Measurements from ENCODE around the gene MAPK7.
A peak's percentile ranks its signal among the peaks of the same experiment; 100 is the strongest.

The MAPK7 gene

DNA sequence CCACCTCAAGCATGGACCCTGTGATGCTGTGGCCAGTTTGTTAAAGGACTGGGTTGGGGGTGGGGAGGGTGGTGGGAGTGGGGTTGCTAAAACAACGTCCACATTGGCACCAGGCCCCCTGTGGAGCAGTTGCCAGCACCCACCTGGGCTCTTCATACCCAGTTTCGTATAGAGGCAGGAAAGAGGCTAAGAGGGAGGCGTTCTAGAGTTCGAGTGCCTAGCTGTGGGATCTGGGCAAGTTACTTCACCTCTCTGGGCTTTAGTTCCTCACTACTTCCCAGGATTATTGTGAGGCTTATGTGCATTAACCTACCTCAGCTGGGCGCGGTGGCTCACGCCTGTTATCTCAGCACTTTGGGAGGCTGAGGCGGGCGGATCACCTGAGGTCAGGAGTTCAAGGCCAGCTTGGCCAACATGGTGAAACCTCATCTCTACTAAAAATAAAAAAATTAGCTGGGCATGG is 7.3 kb downstream of the MAPK7 start:
- DNase-seq (ENCODE audit: low read depth) = no peak
- H3K4me3 ChIP-seq (ENCODE audit: low read length) = peak overlapping the region; percentile 86

DNA sequence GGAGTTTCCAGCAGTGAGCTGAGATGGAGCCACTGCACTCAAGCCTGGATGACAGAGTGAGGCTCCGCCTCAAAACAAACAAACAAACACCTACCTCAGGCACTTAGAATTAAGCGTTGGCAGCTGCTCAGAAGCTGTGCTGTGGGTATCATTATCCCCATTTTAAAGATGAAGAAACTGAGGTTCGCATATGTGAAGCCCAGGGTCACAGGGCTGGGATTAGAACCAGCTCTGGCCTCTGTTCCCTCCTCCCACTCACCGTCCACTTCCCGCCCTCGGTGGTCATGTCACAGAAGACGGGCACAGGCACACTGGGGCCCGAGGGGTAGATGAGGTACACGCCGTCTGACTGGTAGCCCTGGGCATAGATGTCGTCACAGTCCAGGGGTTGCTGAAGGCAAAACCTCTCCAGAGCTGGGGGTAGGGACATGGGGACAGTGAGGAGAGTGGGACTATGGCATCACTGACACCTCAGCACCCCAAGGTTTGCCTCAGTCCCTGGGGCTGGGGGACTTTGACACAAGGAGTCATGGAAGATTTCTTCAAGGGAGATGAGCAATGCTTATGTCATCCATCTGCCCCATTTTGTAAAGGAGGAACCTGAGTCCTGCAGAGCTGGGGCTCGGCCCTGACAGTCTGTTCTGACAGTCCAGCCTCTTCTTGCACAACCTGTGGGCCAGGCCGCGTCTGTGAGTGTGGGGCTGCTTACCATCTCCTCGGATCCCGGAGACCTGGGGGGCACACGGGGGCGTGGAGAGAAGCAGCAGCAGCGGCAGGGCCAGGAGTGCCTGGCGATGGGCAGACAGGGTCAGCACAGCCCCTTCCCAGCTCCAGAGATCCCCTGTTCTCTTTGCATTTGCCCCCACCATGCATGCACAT is 8.0 kb downstream of the MAPK7 start:
- TF ChIP-seq, protein P1, sequence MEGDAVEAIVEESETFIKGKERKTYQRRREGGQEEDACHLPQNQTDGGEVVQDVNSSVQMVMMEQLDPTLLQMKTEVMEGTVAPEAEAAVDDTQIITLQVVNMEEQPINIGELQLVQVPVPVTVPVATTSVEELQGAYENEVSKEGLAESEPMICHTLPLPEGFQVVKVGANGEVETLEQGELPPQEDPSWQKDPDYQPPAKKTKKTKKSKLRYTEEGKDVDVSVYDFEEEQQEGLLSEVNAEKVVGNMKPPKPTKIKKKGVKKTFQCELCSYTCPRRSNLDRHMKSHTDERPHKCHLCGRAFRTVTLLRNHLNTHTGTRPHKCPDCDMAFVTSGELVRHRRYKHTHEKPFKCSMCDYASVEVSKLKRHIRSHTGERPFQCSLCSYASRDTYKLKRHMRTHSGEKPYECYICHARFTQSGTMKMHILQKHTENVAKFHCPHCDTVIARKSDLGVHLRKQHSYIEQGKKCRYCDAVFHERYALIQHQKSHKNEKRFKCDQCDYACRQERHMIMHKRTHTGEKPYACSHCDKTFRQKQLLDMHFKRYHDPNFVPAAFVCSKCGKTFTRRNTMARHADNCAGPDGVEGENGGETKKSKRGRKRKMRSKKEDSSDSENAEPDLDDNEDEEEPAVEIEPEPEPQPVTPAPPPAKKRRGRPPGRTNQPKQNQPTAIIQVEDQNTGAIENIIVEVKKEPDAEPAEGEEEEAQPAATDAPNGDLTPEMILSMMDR (conservative IDR thresholded peaks at IDR 0.05; ENCODE audit: low read length) = no peak
- H3K4me3 ChIP-seq (ENCODE audit: low read length) = peak overlapping the region; percentile 86
- peak; percentile 88 for DNase-seq (ENCODE audit: low read depth)

More for the DNA sequence above, 7.3 kb downstream of the MAPK7 start:
- TF ChIP-seq, protein P1 (conservative IDR thresholded peaks at IDR 0.05; ENCODE audit: low read length) = no peak

DNA sequence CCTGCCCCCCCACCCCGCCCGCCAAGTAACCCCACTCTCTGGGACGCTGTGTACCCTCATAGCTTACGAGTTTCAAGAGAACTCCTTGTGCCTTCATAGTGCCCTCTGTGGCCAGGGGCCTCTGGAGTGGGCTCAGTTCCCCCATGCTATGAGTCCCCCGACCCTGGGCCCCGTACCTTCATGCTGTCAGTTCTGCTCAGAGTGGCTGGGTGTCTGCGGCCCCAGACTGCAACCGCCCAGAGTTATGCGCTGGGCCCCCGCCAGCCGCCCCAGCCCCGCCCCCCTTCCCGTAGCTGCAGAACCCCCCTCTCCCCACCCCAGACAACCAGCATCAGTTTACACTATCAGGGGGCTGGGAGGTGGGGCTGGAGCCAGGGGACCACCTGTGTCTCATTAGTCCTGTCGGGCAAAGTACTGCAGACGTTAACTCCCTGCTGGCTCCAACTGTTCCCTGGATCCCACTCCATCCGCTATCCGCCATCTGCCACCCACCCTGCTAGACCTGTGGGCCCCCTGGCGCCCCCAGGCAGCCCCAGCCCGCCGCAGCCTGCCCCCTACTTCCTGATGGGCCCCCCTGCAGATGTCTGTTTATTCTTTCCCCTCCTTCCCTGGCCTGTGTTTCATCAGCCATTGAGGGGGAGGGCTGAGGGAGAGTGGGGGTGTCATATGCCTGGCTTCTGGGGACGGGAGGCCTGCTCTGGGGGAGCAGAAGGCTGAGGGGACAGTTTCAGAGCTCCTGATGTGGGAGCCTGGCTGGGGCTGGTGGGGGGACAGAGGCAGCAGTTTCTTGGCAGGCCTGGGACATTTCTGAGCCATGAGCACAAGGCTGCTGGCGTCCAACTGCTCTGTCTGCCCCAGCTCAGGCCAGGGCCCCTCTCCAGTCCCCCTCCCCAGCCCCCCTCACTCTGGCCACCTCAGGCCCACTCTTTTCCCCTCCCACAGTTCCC is 8.9 kb downstream of the MAPK7 start, which contains the start of gene MFAP4:
Gene MFAP4, minus strand, starts transcription at position 217 of the 947 bp plus-strand sequence. Its CDS starts 35 bp downstream, at position 182.
- H3K4me3 ChIP-seq (ENCODE audit: low read length) = peak within 1 kb of the TSS; percentile 86

DNA sequence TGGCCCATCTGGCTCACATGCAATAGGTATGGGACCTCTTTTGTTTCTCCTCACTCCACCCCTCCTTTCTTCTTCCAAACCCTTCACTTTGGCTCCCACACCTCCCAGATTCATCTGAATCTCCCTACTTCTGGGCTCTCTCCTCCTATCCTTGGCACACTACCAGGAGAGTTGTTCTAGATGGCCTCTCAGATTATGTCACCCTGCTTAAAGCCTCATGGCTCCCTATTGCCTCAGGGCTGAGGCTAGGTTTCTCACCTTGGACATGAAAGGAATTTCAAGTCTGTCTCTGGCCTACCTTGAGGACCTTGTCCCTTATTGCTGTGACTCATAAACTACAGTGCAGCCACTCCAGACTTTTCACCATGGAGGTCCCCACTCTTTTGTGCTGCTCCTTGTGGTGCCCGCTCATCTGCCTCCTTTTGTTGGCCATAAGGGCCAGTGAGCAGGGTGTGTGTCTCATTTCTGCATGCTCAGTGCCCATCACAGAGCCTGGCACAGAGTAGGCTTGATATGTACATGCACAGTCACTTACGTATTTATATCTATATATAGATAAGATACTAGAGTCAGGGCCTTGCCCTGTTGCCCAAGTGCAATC is 9.7 kb downstream of the MAPK7 start:
- peak; percentile 90 for DNase-seq (ENCODE audit: low read depth)
- TF ChIP-seq, protein P1 (conservative IDR thresholded peaks at IDR 0.05; ENCODE audit: low read length) = no peak

More for the DNA sequence above, 8.9 kb downstream of the MAPK7 start, which contains the start of gene MFAP4:
- peak; percentile 96 for DNase-seq (ENCODE audit: low read depth)
- TF ChIP-seq, protein P1 (conservative IDR thresholded peaks at IDR 0.05; ENCODE audit: low read length) = no peak

DNA sequence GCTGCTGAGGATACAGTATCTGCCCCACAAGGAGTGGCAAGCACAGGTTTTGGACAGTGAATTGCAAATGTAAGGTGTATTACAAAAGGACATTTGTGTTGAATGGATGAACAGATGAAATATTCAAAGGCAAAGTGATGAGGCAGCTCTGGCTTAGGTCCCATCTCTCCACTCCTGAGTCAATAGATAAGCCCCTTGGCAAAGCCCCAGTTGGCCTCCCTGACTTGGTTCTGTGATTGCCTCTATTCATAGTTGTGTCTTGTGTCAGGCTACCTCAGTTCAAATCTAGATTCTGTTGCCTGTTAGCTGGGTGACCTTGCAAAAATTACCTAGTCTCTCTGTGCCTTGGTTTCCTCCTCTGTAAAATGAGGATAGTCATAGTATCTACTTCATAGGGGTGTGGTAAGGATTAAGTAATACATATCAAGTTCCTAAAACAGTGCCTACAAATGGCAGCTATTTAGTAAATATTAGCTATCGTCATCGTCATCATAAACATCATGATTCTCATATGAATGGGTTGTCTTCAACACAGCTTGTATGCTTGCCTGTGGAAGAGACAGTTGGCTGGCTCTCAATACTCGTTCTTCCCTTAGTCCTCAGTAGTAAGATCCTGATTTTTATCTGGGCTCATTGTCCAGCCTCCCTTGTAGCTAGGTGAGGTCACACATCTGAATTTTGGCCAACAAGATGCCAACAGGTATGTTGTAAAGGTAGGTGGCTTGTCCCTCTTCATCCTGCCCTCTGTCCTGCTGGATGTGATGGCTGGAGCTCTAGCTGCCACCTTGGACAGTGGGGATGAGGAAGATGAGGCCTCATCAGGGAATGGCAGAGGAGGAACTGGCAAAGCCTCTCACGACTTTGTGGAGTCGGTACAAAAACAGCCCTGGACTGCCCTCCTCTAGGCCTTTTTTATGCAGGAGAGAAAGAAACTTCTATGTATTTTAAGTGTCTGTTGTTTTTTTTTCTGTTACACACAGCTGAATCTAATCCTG is 10.8 kb downstream of the MAPK7 start:
- H3K4me3 ChIP-seq (ENCODE audit: low read length) = no peak overlapping the region
- TF ChIP-seq, protein P1 (conservative IDR thresholded peaks at IDR 0.05; ENCODE audit: low read length) = no peak
- DNase-seq (ENCODE audit: low read depth) = no peak

More for the DNA sequence above, 9.7 kb downstream of the MAPK7 start:
- no peak overlapping the region for H3K4me3 ChIP-seq (ENCODE audit: low read length)
